ENCODE data around the gene IRX2.
A peak's percentile ranks its signal among the peaks of the same experiment; 100 is the strongest.

The IRX2 gene

DNA sequence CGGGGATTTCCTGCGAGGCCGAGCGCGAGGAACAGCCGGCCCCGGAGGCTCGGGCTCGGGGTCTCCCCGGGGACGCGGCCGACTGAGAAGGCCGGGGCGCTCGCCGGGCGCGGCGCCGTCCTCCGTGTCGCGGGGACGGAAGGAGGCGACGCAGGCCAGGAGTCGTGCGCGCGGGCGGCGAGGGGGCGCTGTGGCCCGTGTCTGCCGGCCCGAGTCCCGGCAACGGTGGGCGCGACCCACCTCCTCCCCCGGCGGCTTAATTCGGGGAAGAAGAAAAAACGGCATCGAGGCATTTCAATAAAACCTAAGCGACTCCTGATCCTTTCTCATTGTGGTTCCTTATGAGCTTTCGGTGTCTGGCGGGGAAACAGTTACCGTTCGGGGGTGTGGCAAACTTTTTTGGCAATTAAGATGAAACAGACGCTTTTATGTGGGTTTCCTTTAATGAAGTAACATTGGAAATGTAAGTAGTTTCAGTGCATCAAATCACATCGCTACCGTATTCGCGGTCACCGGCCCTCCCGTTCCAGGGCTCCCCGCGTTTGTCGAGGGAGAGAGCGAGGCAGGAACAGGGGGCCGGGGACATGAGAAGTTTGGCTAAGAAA, 3.7 kb upstream of the IRX2 start:
- H3K4me3 ChIP-seq (ENCODE audit: low read length): peak overlapping the region; percentile 85
- H3K36me3 ChIP-seq (ENCODE audit: insufficient read depth, low read depth, low read length): no peaks in the 10 kb centered on the region
- H3K9me3 ChIP-seq (ENCODE audit: insufficient read depth, low read depth, low read length): peaks cover 2% of the 10 kb centered on the region; the same call in 1 of the 2 replicates
- no peak overlapping the region for H3K27ac ChIP-seq (ENCODE audit: low read length)
- peaks cover 23% of the 10 kb centered on the region; the same call in 1 of the 2 replicates for H3K4me1 ChIP-seq (ENCODE audit: insufficient read depth, low read length)
- H3K9ac ChIP-seq (ENCODE audit: low read depth, low read length): peak overlapping the region; percentile 54
- peaks cover 79% of the 10 kb centered on the region for H3K27me3 ChIP-seq (ENCODE audit: insufficient read depth, low read length)

DNA sequence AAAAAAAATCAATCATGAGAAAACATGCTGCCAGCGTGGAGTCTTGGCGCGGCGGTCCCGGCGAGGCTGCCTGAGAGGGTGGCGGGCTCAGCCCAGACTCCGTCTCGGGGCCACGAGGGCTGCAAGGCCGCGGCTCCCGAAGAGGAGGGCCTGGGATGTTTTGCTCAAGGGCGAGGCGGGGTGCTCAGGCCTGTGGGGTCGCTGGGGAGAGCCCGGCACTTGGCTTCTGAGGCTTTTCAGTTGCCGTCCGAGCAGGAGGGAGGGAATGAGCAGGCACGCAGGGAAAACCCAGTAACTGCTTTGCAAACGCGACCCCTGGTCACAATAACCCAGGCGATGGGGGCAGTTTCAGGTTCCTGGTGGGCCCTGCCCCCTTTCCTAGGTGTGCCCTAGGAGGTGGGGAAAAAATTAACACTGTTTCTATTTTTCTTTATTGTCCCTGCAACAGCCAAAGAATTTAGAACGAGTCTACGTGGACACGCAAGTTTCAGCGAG, 3.2 kb upstream of the IRX2 start:
- Histone ChIP-seq H3K4me1 (ENCODE audit: insufficient read depth, low read length) (peaks cover 21% of the 10 kb centered on the region; the same call in 1 of the 2 replicates), H3K4me3 (ENCODE audit: low read length) (peak overlapping the region; percentile 85), H3K36me3 (ENCODE audit: insufficient read depth, low read depth, low read length) (peaks cover 2% of the 10 kb centered on the region), H3K9me3 (ENCODE audit: insufficient read depth, low read depth, low read length) (peaks cover 2% of the 10 kb centered on the region; the same call in 1 of the 2 replicates), H3K9ac (ENCODE audit: low read depth, low read length) (peak overlapping the region; percentile 54), H3K27me3 (ENCODE audit: insufficient read depth, low read length) (peaks cover 76% of the 10 kb centered on the region), H3K27ac (ENCODE audit: low read length) (no peak overlapping the region)

DNA sequence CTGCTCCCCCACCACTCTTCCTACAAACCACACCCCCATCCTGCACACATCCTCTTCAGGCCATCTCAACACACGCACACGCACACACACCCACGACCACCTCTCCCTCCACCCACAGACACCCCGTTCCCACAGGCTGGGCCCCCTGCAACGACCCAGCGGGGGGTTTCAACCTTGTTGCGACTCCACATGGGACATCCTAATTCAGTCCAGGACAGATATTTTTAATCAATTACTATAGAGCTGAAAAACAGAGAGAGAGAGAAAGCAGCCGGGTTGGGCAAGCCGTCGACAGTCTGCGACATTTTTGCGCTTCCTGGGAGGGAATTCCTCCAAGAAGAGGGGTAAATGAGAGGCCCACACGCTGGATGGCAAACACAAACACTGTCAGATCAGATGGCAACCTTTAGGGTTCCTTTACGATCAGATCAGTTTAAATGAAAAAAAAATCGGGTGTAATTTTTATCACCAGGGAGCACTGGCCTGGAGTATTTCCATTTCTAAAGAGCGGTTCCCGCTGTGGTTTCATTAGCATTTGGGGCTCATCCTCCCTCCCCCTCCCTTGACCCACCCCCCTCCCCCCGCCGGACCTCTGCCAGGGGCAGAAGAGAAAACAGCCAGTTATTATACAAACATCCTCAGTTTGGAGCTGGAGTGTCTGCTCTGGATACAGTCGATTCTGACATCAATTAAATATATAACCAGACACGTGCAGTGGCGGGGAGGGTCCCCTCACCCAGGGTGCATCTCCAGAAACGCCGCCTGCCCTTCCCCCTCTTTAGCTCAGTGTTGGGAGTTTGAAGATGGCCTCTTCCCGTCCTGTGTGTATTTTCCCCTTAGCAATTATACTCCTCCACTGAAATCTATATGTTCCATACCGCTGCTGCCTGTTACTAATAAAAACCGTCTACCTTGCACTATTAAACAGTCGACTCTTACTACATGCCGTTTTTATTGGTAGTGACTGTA, 2.3 kb upstream of the IRX2 start:
- Histone ChIP-seq H3K4me1 (ENCODE audit: insufficient read depth, low read length) (peaks cover 16% of the 10 kb centered on the region; the same call in 1 of the 2 replicates), H3K36me3 (ENCODE audit: insufficient read depth, low read depth, low read length) (peaks cover 9% of the 10 kb centered on the region), H3K9me3 (ENCODE audit: insufficient read depth, low read depth, low read length) (no peaks in the 10 kb centered on the region), H3K9ac (ENCODE audit: low read depth, low read length) (peak overlapping the region; percentile 56; the same call in 1 of the 2 replicates), H3K4me3 (ENCODE audit: low read length) (peak overlapping the region; percentile 85), H3K27me3 (ENCODE audit: insufficient read depth, low read length) (peaks cover 74% of the 10 kb centered on the region), H3K27ac (ENCODE audit: low read length) (no peak overlapping the region)

DNA sequence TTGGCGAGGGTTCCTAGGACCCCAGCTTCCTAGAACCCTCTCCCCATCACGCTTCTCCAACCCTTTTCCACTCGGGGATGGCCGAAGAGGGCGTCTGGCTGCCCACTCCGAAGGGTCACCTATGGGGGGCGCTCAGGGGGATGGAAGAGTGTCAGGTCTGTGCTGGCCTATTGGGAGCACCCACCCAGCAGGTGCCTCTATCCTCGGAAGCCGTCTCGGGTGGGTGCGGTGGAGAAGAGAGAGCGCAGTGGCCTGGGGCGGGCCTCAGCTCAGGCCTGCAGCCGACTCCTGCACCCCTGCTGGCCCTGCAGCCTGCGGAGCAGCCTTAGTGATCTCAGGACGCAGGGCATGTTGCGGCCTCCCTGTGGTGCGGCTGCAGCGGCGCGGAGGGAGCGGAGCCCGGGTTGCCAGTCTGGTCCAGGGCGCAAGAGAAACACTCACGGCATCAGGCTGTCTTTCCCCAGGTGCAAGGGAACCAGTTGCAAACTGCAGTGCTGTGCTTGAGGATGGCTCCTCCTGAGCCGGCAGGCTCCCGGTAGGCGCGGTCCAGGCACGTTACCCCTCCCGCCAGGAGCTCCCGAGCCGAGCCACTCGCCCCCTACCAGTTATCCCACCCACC, 1.5 kb upstream of the IRX2 start:
- H3K9ac ChIP-seq (ENCODE audit: low read depth, low read length): peak overlapping the region; percentile 35; the same call in 1 of the 2 replicates

DNA sequence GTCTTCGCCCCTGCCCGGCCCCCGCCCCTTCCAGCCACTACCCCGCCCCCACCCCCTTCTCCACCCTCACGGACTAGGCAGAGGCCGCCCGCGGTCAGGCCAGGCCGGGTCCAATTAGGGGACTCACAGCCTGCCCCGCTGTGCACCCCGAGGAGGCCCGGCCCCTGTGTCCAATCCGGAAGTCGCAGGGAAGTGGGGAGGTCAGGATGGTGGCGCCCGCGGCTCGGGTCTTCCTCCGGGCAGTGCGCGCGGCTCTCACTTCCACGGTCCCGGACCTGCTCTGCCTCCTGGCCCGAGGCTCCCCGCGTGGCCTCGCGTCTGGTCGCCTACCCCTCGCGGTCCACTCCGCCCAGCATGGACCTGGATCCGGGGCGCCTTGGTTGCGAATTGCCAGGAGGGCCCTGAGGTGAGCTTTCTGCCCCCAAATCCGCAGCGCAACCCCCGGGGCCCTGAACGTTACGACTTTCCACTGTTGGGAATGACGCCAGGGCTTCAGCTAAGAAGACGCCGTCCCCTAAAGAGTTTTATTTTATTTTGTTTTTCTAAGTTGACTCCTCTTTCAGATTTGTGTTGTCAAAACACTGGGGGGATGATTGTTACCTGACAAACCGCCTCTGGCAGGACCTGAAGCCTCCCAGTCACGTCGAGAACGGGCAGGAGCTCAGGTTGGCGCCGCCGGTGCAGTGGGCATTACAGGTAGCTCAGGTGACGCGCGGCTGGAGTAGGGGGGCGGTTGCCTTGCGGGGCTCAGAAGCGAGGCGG, 763 bp upstream of the IRX2 start:
- H3K4me1 ChIP-seq (ENCODE audit: insufficient read depth, low read length): peaks cover 6% of the 10 kb centered on the region; the same call in 1 of the 2 replicates
- H3K9me3 ChIP-seq (ENCODE audit: insufficient read depth, low read depth, low read length): no peaks in the 10 kb centered on the region
- H3K27ac ChIP-seq (ENCODE audit: low read length): no peak overlapping the region
- peaks cover 66% of the 10 kb centered on the region for H3K27me3 ChIP-seq (ENCODE audit: insufficient read depth, low read length)
- H3K9ac ChIP-seq (ENCODE audit: low read depth, low read length): peak overlapping the region; percentile 35; the same call in 1 of the 2 replicates
- H3K36me3 ChIP-seq (ENCODE audit: insufficient read depth, low read depth, low read length): peaks cover 18% of the 10 kb centered on the region
- peak overlapping the region; percentile 85 for H3K4me3 ChIP-seq (ENCODE audit: low read length)

More for the DNA sequence above, 1.5 kb upstream of the IRX2 start:
- Histone ChIP-seq H3K27ac (ENCODE audit: low read length) (no peak overlapping the region), H3K4me1 (ENCODE audit: insufficient read depth, low read length) (peaks cover 10% of the 10 kb centered on the region; the same call in 1 of the 2 replicates), H3K9me3 (ENCODE audit: insufficient read depth, low read depth, low read length) (no peaks in the 10 kb centered on the region), H3K36me3 (ENCODE audit: insufficient read depth, low read depth, low read length) (peaks cover 11% of the 10 kb centered on the region), H3K27me3 (ENCODE audit: insufficient read depth, low read length) (peaks cover 66% of the 10 kb centered on the region), H3K4me3 (ENCODE audit: low read length) (peak overlapping the region; percentile 85)

DNA sequence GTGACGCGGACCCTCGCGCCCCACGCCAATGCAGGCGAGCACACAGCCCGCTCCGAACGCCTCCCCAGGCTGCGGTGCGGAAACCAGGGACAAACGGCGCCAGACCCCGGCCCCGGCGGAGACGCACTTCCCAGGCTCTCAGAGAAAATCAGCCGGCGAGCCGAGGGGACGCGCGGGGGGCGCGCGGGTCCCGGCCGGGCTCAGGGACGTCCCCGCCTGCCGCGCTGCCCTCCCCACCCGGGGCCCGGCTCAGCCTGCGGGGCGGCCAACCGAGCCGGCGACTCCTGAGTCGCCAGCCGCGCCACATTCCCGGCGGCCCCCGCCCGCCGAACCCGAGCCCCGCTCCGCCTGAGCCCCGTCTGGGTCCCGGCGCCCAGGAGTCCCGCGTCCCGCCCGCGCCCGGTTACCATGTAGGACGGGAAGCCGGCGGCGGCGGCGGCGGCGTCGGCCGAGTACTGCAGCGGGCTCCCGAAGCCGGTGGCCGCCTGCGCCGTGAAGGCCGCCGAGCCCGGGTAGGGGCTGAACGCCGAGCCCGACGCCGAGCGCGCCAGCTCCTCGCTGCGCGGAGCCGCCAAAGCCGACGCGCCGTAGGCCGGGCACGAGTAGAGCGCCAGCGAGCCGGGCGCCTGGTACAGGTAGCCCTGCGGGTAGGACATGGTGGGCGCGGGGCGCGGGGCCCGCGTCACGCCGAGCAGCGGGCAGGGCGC, 566 bp downstream of the IRX2 start:
- peaks cover 65% of the 10 kb centered on the region for H3K27me3 ChIP-seq (ENCODE audit: insufficient read depth, low read length)
- H3K9ac ChIP-seq (ENCODE audit: low read depth, low read length): peak overlapping the region; percentile 96
- H3K4me3 ChIP-seq (ENCODE audit: low read length): peak overlapping the region; percentile 74
- peaks cover 31% of the 10 kb centered on the region for H3K36me3 ChIP-seq (ENCODE audit: insufficient read depth, low read depth, low read length)
- H3K9me3 ChIP-seq (ENCODE audit: insufficient read depth, low read depth, low read length): no peaks in the 10 kb centered on the region
- peak overlapping the region; percentile 71 for H3K27ac ChIP-seq (ENCODE audit: low read length)
- peaks cover 6% of the 10 kb centered on the region; the same call in 1 of the 2 replicates for H3K4me1 ChIP-seq (ENCODE audit: insufficient read depth, low read length)

DNA sequence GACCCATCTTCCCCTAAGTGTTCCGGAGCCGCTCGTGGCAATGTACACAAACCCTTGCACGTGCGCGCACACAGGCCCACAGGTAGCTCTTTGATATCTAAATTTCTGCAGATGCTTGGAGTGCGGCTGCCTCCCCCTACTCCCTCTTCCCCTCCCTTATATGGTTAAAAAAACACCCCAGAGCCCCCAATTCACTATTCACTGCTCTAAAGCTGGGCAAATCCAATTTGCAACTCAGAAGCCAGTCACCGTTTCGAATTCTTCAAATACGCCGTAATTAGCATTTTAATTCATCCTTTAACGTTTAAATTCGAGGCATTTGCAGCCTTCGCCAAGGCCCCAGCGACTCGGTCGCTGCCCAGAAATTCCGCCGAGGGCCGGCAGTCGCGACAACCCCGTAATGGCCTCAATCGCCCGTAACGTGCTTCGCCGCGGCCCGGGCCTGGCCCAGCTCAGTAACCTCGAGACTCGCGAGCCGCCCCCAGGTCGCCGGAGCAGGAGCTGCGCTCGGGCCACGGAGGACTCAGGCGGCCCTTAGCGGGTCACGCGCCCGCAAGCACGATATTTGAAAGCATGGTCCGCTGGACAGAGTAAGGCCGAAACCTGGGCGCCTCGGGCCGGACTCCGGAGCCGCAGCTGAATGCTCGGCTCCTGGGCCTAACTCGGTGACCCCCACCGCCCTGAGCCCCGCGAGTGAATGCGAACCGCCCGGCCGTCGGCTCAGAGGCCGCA, 1.3 kb downstream of the IRX2 start:
- peaks cover 65% of the 10 kb centered on the region for H3K27me3 ChIP-seq (ENCODE audit: insufficient read depth, low read length)
- peak overlapping the region; percentile 96 for H3K9ac ChIP-seq (ENCODE audit: low read depth, low read length)
- H3K4me1 ChIP-seq (ENCODE audit: insufficient read depth, low read length): peaks cover under 1% of the 10 kb centered on the region; the same call in 1 of the 2 replicates
- no peaks in the 10 kb centered on the region for H3K9me3 ChIP-seq (ENCODE audit: insufficient read depth, low read depth, low read length)
- H3K27ac ChIP-seq (ENCODE audit: low read length): peak overlapping the region; percentile 71
- peak overlapping the region; percentile 74 for H3K4me3 ChIP-seq (ENCODE audit: low read length)
- H3K36me3 ChIP-seq (ENCODE audit: insufficient read depth, low read depth, low read length): peaks cover 39% of the 10 kb centered on the region

DNA sequence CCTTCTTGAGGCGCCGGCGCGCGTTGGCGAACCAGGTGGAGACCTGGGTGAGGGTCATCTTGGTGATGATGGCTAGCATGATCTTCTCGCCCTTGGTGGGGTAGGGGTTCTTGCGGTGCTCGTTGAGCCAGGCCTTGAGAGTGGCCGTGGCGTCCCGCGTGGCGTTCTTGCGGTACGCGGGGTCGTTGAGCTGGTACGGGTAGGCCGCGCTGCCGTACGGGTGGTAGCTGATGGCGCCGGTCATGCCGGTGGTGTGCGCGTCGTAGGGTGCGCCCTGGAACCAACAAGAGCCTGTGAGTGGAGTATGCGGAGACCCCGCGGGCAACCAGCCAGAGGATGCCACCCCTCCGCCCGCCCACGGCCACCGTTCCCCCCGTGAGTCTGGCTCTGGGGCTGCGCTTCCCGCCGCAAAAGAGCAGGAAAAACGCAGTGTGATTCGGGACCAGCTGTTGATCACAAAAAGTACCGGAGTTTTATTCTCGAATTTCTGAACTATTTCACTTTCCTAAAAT, 1.9 kb downstream of the IRX2 start:
- Histone ChIP-seq H3K4me3 (ENCODE audit: low read length) (peak overlapping the region; percentile 74), H3K4me1 (ENCODE audit: insufficient read depth, low read length) (peaks cover 6% of the 10 kb centered on the region; the same call in 1 of the 2 replicates), H3K27me3 (ENCODE audit: insufficient read depth, low read length) (peaks cover 65% of the 10 kb centered on the region), H3K9ac (ENCODE audit: low read depth, low read length) (peak overlapping the region; percentile 96; the same call in 1 of the 2 replicates), H3K9me3 (ENCODE audit: insufficient read depth, low read depth, low read length) (no peaks in the 10 kb centered on the region), H3K36me3 (ENCODE audit: insufficient read depth, low read depth, low read length) (peaks cover 45% of the 10 kb centered on the region), H3K27ac (ENCODE audit: low read length) (no peak overlapping the region)

DNA sequence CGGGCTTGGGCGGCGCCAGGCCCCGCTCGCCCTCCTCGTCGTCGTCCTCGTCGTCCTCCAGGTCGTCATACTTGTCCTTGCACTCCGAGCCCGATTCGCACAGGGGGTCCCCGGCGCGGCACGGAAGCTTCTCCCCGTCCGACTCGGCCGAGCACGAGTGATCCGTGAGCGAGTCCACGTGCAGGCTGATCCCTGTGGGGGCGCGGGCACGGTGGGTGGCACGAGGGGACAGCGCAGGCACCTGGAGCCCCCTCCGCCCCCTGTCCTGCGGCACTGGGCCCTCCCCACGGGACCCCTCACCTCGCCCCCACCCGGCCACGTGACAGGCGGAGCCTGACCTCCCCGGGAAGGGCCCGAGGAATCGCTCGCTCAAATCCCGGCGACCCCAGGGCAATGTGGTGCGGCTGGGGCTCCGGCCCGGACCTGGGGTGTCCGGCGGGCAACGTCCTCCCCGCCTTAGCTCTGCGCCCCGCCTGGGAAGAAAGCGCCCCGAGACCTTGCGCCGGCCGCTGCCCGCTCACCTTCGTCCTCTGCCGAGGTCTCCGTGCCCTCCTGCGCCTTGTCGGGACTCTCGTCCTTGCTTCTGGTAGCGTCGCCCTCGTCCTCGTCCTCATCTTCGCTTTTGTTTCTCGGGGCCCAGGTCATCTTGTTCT, 2.5 kb downstream of the IRX2 start:
- Histone ChIP-seq H3K4me1 (ENCODE audit: insufficient read depth, low read length) (peaks cover 11% of the 10 kb centered on the region; the same call in 1 of the 2 replicates), H3K27ac (ENCODE audit: low read length) (no peak overlapping the region), H3K4me3 (ENCODE audit: low read length) (peak overlapping the region; percentile 74), H3K9ac (ENCODE audit: low read depth, low read length) (peak overlapping the region; percentile 96; the same call in 1 of the 2 replicates), H3K9me3 (ENCODE audit: insufficient read depth, low read depth, low read length) (no peaks in the 10 kb centered on the region), H3K36me3 (ENCODE audit: insufficient read depth, low read depth, low read length) (peaks cover 51% of the 10 kb centered on the region), H3K27me3 (ENCODE audit: insufficient read depth, low read length) (peaks cover 65% of the 10 kb centered on the region)

Measured in iPS-20b (cell line).